ENCODE data around the gene LAP3.
"Not testable (repeated sequence)": the region's sequence is repeated elsewhere in the genome, so short reads cannot be mapped to it uniquely, and the experiment has no call there.

LAP3 gene

DNA sequence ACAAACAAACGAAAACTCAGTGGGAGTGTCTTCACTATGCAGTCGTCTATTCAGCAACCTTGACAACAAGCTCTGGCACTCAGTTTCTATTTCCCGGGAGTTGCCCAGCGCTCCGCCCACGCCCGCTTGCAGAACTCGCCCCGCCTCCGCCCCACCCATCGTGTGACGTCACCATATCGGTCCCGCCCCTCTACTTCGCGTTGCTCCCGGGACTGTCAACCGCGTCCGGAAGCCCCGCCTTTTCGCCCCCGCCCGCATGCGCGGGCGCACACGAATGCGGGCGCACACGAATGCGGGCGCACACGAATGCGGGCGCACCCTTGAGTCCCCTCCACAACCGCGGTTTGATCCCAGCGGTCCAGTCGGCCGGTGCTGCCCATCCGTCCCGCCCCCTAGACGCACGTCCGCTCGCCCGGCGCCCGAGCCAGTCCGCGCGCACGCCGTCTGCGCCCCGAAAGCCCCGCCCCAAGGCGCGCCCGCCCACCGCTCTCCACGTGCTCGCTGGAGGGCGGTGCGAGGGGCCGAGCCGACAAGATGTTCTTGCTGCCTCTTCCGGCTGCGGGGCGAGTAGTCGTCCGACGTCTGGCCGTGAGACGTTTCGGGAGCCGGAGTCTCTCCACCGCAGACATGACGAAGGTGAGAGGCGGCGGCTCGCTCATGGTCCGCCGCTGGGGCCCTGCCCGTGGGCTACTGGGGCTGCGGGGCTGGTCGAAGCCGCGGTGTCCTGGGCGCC, at the start of gene LAP3:
Gene LAP3, plus strand, starts transcription at position 267 of the 733 bp plus-strand sequence. Its CDS starts 268 bp downstream, at position 535.
- peak; percentile 97 for DNase-seq

DNA sequence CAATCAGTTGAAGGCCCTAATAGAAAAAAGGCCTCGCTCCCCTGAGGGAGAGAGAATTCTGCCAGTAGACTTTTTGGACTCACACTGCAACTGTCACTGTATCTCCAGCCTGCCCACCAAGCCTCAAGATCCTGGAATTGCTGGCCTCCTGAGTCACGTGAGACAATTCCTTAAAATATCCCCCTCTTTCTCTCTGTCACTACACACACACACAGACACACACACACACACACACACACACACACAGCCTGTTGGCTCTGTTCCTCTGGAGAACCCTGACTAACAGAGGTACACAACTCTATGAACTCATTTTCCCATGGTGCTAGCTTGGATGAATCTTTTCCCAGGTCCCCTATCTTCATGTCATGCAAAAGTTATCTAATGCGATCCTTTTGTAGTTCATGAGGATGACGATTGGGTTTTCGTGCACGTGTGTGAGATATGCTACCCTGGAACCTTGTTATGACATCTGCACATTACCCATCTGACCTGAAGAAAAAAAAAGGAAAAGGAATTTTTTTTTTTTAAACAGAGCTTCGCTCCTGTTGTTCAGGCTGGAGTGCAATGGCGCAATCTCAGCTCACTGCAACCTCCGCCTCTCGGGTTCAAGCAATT, 48.3 kb upstream of the LAP3 start:
- no peak for DNase-seq

DNA sequence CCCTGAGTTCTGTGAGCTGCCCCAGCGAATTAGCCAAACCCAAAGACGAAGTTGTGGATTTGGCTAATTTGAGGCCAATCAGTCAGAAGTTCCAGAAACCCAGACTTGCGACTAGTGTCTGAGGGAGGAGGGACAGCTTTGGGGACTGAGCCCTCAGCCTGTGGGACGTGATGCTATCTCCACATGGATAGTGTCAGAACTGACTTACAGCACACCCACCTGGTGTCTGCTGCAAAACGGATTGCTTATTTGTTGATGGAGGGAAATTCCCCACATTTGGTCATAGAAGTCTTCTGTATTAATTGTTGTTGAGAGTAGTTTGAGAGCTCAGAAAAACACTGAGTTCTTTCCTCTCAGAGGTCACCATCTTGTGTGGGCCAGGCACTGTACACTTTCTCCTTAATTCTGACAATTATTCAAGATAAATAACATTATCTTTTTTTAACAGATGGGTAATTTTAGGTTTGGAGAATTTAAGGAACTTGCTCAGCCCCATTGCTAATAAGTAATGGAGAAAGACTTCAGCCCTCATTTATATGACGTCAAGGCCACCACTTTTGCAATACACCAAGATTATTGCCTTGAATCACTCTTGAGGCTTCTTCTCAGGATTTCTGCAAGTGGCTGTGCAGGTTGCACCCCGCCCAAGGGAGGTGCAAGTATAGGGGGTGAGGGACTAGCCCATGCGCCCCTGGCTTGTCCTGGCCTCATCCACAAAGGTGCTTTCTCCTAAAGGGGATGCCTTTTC, 45.3 kb upstream of the LAP3 start:
- no peak for DNase-seq

DNA sequence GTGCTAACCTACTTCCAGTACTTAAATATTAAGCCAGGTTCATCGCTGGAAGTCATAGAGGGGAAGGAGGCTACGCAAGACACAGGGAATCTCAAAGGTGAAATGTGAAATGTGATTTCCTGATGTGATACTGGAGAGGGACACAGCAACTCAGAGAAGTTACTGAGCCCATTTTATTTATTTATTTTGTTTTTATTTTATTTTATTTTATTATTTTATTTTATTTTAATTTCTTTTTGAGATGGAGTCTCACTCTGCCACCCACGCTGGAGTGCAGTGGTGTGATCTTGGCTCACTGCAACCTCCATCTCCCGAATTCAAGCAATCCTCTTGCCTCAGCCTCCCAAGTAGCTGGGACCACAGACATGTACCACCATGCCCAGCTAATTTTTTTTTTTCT, 42.3 kb upstream of the LAP3 start:
- DNase-seq: no peak

DNA sequence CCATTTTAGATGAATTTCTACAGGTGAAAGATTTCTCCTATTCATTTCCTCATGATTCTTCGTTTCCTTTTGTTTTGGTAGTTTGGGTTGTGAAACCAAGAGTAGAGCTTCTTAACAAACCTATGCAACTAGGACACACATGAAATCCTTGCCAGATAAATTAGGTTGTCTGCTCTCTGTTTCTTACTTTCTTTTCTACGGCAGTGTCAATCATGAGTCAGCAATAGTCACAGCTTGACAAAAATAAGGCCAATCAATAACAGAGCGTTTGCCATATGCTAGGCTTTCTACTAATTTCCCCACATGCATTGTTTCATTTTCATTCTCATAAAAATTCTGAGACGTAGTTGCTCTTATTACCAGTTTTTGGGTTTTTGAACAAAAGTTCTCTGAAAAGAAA, 41.8 kb upstream of the LAP3 start:
- DNase-seq: no peak

DNA sequence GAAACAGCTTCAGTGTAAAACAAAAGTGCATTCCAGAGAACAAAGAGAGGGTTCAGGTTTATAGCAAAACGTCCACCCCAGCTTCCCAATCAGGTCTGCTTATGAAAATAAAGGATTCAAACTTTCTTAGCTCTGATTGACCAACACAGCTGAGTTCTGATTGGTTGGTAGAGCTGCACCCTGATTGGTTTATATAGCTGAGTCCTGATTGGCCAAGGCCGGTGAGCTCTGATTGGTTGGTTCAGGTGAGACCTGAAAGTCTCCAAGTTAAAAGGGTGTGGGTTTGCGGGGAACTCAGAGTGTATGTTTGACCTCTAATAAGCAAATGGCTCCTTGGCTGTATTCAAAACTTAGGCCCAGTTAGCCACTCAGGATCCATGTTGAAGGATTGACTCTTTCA, 41.1 kb upstream of the LAP3 start:
- no peak for DNase-seq

DNA sequence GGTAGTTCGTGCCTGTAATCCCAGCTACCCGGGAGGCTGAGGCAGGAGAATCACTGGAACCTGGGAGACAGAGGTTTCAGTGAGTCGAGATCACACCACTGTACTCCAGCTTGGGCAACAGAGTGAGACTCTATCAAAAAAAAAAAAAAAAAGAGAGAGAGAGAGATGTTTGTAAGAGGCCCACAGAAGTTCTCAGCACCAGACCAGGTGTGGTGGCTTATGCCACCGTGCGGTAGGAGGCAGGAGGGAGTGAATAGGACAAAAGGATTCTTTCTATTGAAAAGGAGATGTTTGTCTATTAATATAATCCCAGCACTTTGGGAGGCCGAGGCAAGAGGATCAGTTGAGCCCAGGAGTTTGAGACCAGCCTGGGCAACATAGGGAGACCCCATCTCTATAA, 39.9 kb upstream of the LAP3 start:
- not testable (repeated sequence) for DNase-seq

DNA sequence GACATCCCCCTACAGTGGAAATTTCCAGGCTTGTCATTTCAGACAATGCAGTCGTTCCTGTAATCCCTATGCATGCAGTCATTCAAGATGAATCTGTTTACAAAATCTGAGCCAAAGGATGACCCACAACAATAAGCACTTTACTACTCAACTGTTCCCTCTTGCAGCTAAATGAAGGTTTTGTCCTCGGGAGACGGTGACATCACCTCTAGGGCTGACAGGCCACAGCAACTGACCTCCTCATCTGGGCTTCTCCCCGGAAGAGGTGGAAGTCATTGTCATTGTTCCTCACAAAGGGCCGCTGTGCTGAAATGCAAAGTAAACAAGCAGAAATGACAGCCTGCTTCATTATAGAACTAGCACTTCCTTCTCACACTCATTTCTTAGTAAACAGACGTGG, 32.8 kb upstream of the LAP3 start:
- peak; percentile 18 for DNase-seq

DNA sequence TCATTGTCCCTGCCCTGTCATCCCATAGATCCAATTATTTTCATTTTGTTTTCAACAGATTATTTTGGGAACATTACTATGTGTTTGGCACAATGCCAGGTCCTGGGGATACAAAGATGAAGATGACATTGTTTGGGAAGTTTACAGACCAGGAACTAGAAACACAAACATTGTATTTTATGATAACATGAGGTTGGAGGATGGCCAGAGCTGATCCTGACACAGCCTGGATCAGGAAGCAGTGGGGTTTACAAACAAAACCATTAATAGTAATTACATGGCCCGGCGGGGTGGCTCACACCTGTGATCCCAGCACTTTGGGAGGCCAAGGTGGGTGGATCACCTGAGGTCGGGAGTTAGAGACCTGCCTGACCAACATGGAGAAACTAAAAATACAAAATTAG, 32.2 kb upstream of the LAP3 start:
- DNase-seq: no peak

DNA sequence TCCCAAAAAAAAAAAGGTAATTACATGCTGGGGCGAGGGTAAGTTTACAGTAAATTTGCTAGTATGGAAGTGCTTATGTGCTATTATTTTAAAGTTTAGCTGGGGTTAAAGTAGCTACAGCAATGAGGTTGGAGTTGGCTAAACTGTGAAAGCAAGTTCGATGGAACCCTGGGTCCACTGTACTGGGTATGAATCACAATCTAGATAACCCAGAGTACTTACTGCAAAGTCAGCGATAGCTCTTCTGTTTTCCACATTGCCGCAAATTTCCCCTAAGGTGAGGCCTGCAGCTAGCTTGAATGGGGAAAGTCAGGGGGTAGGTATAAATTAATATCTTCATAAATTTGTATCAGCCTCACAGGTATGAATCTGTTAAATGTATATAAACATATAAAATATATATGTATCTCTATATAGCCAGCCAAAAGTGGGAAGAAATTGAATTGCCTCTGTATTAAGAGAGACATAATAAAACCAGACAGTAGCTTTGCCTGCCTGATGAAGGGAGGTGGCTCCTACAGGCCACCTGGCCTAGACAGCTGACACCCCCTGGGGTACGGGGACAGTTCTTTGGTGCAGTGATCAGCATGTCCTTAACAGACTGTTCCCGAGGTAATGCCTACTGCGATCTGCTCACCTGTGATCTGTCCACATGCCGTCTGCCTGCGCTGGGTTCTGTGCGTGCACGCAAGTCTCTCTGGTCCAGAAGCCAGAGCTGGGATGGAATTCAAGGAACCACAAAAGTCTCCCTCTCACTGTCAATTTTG, 31.4 kb upstream of the LAP3 start:
- DNase-seq: no peak

DNA sequence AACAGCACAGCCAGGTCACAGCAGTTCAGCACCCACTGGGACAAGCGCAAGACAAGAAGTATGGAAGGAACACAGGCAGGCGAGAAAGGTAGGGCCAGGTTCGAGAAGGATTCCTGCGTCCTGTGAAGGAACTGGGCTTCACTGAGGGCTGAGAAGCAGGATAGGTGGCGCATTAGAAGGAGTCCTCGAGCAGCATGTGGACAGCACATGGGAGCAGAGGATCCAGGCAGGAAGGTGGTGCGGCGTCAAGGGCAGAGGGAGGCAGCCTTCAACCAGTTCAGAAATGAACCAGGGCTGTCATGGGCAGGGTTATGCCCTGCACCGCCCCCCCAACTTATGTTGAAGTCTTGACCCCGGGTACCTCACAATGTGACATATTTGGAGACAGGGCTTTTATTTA, 30.8 kb upstream of the LAP3 start:
- DNase-seq: no peak

DNA sequence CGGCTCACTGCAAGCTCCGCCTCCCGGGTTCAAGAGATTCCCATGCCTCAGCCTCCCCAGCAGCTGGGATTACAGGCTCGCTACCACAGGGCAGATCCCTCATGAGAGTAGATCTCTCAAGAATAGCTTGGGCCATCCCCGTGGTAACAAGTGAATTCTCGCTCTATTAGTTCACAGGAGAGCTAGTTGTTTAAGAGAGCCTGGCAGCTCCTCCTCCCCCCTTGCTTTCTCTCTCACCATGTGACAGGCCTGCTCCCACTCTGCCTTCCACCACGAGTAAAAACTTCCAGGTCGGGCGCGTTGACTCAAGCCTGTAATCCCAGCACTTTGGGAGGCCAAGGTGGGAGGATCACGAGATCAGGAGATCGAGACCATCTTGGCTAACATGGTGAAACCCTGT, 30.3 kb upstream of the LAP3 start:
- no peak for DNase-seq

DNA sequence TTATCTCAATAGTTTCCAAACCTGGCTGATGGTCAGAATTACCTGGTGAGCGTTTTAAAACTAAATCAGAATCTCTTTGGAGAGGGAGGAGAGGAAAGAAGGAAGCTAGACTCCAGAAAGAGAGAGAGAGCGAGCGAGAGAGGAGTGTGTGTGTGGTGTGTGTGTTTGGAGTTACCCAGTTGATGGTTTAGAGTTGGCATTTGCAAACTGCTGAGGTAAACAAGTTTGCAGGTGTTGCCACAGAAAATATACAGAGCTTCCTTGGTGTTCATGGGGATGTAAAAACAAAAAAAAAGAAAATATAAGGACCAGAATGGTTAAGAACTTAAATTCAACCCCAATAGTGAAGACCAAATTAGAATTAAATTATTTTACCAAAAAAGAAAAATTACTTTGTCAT, 26.4 kb upstream of the LAP3 start:
- no peak for DNase-seq

DNA sequence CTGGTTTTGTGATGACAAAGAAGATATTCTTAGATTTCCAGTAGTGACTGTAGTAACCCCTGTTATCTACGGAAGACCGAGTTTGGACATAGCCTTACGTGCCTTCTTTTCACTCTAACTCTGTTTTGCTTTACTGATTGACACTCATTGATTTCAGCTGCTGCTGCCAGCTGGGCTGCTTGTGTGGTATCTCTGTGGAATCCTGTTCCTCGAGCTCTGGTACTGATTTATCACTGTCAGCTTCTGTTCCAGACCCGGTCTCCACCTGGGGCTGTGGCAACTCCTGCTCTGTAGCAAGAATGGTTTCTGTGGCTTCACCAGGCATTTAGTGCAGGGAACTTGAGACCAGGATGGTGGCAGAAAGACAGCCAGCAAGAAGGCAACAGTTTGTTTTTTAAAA, 24.6 kb upstream of the LAP3 start:
- no peak for DNase-seq

DNA sequence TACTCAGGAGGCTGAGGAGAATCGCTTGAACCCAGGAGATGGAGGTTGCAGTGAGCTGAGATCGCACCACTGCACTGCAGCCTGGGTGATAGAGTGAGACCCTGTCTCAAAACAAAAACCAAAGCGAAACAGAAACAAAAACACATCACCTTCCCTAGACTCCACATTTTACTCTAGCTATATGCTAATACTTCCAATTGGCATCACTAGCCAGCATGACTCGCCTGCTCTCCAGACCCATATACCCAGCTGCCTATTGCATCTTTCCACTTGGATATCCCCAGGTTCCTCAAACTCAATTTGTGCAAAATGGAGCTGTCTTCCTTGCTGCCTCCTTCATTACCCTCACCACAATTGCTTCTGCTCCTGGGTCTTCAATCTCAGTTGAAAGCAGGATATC, 22.4 kb upstream of the LAP3 start:
- DNase-seq: no peak

DNA sequence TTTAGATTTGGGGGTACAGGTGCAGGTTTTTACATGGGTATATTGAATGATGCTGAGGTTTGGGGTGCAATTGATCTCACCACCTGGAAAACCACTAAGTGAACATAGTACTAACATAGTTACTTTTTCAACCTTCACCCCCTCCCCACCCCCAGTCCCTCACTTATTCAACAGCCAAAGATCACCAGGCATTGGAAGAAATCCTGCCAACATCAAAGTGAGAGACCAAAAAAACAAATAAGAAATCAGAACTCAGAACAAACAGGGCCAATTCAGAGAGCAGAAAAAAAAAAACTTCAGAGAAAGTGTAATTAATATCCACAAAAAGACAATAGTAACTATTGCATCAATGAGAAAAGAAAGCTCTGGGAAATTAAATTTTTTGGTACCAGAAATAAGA, 20.5 kb upstream of the LAP3 start:
- no peak for DNase-seq

DNA sequence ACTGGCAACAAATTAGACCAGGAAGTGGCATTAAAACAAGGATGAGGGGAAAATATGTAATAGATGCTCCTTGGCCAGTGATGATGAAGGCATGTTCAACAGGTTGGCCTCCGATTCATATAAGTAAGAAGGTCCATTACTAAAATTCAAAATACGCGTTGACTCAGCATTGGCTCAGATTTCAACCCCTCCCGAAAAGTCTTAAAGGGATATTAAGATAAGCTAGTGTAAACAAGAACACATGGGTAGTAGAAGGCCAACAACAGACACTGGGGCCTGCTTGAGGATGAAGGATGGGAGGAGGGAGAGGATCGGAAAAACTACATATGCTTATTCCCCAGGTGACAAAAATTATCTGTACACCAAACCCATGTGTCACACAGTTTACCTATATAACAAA, 19.1 kb upstream of the LAP3 start:
- no peak for DNase-seq

DNA sequence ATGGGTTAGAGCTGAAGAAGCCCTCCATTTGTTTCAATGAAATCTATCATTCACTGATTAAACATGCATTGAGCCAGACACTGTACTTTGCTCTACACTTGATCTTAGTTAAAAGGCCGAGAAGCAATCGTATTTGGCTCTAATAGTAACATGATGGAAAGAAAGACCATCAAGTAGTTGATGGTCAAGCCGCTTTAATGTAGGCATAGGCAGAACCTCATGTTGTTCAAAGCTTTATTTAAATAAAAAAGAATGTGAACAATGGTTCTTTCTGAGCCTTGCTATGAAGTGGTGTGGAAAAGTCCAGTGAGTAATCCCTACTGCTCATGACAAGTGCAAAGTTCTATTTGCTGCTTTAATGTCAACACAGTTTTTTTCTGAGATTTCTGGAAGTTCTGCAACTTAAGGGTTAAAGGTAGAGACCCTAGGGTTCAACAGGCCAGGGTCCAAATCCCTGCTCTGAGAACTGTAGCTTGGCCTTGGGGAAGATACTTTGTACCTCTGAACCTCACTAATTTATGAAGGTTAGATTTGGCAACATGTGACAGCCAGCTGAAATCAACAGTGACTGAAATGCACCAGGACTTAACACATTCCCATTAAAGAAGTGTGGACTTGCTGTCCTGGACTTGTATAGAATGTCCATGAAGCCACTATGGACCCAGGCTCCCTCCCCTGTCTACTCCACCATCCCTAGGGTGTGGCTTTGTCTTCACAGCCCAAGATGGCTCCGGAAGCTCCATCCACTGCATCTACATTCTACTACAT, 17.9 kb upstream of the LAP3 start:
- no peak for DNase-seq

DNA sequence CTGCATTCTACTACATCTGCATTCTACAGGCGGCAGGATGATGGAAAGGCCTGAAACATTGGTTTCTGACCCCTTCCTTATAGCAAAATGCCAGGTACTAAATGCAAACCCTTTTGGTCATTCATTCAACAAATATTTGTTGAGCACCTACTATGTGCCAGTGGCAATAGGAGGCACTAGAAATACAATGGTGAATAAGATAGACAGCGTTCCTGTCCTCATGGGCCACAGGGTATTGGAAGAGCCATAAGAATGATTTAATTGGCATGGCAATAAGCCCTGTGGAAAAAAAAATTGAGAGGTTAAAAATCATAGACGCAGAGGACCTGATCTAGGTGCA, 17.3 kb upstream of the LAP3 start:
- DNase-seq: no peak

DNA sequence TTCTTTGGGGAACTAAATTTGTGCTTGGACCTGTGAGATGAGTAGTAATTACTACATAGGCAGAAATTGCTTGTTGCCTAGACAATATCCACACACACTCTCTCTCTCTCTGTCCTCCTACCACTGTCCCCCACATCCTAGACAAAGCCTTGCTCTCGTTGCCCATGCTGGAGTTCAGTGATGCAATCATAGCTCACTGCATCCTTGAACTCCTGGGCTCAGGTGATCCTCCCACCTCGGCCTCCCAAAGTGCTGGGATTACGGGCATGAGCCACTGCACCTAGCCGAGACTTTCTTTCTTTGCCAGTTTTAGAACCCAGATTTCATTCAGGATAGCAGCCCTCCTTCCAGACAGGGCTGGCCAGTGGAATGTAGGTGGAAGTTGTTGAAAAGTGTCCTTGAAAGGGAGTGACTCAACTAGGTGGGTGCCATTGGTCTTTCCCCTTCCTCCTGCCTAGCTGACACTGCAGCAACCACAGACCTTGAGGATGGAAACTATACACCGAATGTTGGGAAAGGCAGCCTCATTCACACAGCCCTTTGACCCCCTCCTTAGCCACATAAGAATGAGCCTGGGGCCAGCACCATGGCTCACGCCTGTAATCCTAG, 16.8 kb upstream of the LAP3 start:
- DNase-seq: no peak

DNA sequence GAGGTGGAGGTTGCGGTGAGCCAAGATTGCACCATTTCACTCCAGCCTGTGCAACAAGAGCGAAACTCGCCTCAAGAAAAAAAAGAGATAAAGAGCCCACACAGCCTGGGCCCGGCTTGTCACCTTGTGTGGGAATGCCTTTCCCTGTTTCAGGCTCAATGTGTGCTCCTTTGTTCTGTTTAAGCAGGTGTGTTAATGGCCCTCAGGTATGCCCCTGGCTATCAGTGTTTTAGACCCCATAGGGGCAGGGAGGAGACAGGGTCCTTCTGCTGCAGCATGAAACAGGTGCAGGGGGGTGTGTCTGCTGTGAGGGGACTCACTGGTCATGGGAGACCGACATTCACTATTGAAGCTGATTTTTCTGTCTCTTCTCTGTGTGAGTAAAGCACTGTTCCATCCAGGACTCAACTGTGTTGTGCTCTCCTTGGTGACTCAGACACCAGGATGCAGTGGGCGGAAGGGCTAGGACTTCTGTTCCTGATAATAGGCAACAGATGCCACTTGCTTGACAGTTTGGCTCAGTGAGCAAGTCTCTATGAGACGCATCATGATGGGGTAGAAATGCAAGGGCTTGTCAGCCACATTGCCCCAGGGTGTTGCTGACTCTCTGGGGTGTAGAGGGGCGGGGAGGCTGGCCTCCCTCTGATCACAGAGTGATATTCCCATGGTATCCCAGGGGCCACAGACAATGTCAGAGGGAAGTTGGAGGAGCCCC, 15.6 kb upstream of the LAP3 start:
- no peak for DNase-seq

DNA sequence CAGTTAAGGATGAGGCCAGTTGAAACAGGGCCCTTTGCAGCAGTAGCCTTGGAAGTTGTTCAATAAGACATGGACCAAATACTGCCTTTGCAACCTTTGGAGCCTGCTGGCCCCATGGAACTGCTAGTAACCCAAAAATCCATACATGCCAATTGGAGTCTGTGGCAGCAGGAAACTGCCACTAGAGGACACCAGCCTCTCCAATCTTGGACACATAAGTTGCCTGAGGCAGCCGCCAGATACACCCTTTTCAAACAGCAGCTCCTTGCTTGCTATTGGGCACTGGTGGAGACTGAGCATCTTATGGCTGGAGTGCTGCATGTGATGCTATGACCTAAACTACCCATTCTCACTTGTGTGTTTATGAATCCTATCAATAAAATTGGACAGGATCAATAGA, 14.8 kb upstream of the LAP3 start:
- no peak for DNase-seq

Data from CD4-positive, alpha-beta T cell treated with Interferon gamma for 1 hour (primary cell).